Measurements from ENCODE around the gene KHDC3L. TPM values are rescaled to one million over a fixed set of nuclear protein-coding genes. Genes with fewer than 3 reads are reported as not detected.

KHDC3L gene
- polyA plus RNA-seq, 6 donors from 2014 or later = not detected

- H3K36me3 Mint-ChIP-seq = no peaks in the 10 kb centered on the region
- ATAC-seq (ENCODE audit: low read depth in 2 of 2) (no peak), DNase-seq (no peak)
- H3K4me1 Mint-ChIP-seq = no peaks in the 10 kb centered on the region
- H3K27me3 Mint-ChIP-seq = peaks cover 20 to 43% (median 33%) of the 10 kb centered on the region in 3 donors
- no peak within 1 kb of the TSS for H3K27ac Mint-ChIP-seq
- no peaks in the 10 kb centered on the region for H3K9me3 Mint-ChIP-seq
- no peak within 1 kb of the TSS for H3K4me3 Mint-ChIP-seq
Measured at GRCh38 chr6:73353636-73354593, 8.5 kb upstream of the KHDC3L start, which contains the start of gene DPPA5. TSS of gene DPPA5 (minus strand) at chr6:73354276. CDS start at chr6:73354225, 51 bp downstream.

DNA sequence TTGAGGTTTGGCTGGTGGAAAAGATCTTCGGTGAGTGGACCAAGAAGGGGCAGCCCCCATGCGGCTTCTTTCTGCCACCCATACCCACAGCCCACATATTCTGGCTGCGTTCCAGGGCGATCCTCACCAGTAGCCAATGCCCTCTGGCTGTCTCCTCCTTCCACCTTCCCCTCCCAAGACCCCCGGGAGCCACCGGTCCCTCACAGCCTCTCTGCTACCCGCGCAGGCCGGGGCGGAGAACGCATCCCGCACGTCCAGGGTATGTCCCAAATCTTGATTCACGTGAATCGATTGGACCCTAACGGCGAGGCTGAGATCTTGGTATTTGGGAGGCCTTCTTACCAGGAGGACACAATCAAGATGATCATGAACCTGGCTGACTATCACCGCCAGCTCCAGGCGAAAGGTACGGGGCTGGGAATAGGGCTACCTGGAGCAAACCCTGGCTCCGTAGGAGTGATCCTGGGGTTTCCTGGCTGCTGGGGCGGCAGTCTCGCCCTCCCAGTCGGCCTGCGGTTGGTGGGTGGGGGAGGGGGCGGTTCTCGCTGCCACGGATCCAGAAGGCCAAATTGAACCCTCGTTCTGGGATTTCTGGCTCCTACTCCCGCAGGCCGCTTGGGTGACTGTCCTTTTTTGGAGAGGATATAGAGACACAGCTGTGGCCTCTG is 545 bp downstream of the KHDC3L start:
- no peaks in the 10 kb centered on the region for H3K4me1 Mint-ChIP-seq
- ATAC-seq (ENCODE audit: low read depth in 2 of 2) (no peak), DNase-seq (no peak)
- peaks cover 0 to 1% (median 0%) of the 10 kb centered on the region in 7 donors for H3K9me3 Mint-ChIP-seq
- no peak overlapping the region for H3K4me3 Mint-ChIP-seq
- peaks cover 0 to 15% (median 8%) of the 10 kb centered on the region in 3 donors for H3K27me3 Mint-ChIP-seq
- H3K27ac Mint-ChIP-seq = no peak overlapping the region
- H3K36me3 Mint-ChIP-seq = peaks cover 0 to 4% of the 10 kb centered on the region in 2 donors

DNA sequence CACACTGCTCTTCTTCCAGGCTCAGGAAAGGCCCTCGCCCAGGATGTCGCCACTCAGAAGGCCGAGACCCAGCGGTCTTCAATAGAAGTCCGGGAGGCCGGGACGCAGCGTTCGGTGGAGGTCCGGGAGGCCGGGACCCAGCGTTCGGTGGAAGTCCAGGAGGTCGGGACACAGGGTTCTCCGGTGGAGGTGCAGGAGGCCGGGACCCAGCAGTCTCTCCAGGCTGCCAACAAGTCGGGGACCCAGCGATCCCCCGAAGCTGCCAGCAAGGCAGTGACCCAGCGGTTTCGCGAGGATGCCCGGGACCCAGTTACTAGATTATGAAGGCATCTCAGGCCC is 1.0 kb downstream of the KHDC3L start:
- H3K36me3 Mint-ChIP-seq = peaks cover 0 to 4% of the 10 kb centered on the region in 2 donors
- peaks cover 0 to 10% (median 8%) of the 10 kb centered on the region in 3 donors for H3K27me3 Mint-ChIP-seq
- no peak overlapping the region for H3K4me3 Mint-ChIP-seq
- no peaks in the 10 kb centered on the region for H3K4me1 Mint-ChIP-seq
- H3K9me3 Mint-ChIP-seq = peaks cover 0 to 6% (median 0%) of the 10 kb centered on the region in 7 donors
- H3K27ac Mint-ChIP-seq = no peak overlapping the region
- no peak for ATAC-seq (ENCODE audit: low read depth in 2 of 2)
- no peak for DNase-seq

GRCh38 chr6:73364121-73364520 is 1.7 kb downstream of the KHDC3L start:
- Mint-ChIP-seq H3K27ac (no peak overlapping the region), H3K4me1 (no peaks in the 10 kb centered on the region), H3K9me3 (peaks cover 0 to 6% (median 0%) of the 10 kb centered on the region in 7 donors), H3K36me3 (peaks cover 0 to 4% of the 10 kb centered on the region in 2 donors), H3K4me3 (no peak overlapping the region), H3K27me3 (peaks cover 0 to 10% (median 6%) of the 10 kb centered on the region in 3 donors)
- ATAC-seq (ENCODE audit: low read depth in 2 of 2) (no peak), DNase-seq (no peak)

- DNase-seq (no peak), ATAC-seq (ENCODE audit: low read depth in 2 of 2) (no peak)
- Mint-ChIP-seq H3K27ac (no peak overlapping the region), H3K9me3 (peaks cover 0 to 6% (median 0%) of the 10 kb centered on the region in 7 donors), H3K36me3 (peaks cover 0 to under 1% of the 10 kb centered on the region in 2 donors), H3K4me1 (no peaks in the 10 kb centered on the region), H3K27me3 (peaks cover 0 to 6% (median 2%) of the 10 kb centered on the region in 3 donors), H3K4me3 (no peak overlapping the region)
Measured at GRCh38 chr6:73364549-73364948, 2.1 kb downstream of the KHDC3L start.

DNA sequence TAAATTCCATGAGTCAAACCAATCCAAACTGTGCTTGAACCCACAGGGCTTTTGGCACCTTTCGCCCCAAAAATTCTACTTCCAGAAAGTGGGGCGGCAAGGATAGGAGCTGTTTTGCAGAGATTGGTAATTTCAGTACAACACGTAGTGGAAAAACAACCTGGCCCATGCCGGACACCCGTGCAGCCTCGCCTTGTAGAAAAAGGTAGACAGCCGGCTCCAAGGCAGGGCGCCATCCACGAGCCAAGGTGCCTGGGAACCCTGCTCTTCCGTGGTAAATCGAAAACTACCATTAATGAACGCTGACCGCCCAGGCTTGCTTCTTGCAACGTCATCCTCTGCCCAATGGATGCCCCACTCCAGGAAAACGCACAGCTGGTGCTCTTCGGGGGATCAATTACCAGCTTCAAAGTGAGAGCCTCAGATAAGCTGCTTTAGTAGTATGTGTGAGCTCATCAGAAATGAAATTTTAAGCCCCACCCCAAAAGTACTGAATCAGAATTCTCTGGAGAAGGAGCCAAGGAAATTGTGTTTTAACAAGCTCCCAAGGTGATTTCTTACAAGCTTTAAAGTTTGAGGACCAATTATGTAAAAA is 5.4 kb downstream of the KHDC3L start:
- no peak overlapping the region for H3K4me3 Mint-ChIP-seq
- no peak for ATAC-seq (ENCODE audit: low read depth in 2 of 2)

DNA sequence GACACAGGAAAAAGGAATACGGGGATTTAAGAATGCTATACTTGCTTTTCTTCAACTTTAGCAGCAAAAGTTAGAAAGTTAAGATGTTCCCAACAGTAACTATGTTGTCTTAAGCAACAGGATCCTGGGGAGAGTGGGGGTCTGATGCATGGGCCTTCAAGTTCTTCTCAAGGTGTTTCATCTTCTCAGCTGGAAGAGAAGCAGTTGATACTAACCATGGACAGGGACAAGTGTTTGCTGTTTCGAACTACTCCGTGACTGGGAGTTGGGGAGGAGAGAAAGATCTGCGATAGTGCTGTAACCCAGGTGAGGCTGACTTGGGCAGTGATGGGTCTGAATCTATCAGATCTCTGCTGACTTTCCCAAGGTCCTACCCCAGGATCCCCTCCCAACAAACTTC is 6.2 kb downstream of the KHDC3L start:
- no peak for DNase-seq
- Mint-ChIP-seq H3K4me3 (no peak overlapping the region), H3K9me3 (peaks cover 0 to 30% (median 7%) of the 10 kb centered on the region in 7 donors), H3K27me3 (no peaks in the 10 kb centered on the region), H3K27ac (no peak overlapping the region), H3K4me1 (no peaks in the 10 kb centered on the region), H3K36me3 (peaks cover 0 to 8% of the 10 kb centered on the region in 2 donors)
- ATAC-seq (ENCODE audit: low read depth in 2 of 2) = no peak

More for the DNA sequence above, 5.4 kb downstream of the KHDC3L start:
- H3K36me3 Mint-ChIP-seq = peaks cover 0 to 8% of the 10 kb centered on the region in 2 donors
- H3K4me1 Mint-ChIP-seq = no peaks in the 10 kb centered on the region
- H3K27me3 Mint-ChIP-seq = no peaks in the 10 kb centered on the region
- DNase-seq = no peak
- no peak overlapping the region for H3K27ac Mint-ChIP-seq
- peaks cover 0 to 27% (median 7%) of the 10 kb centered on the region in 7 donors for H3K9me3 Mint-ChIP-seq

DNA sequence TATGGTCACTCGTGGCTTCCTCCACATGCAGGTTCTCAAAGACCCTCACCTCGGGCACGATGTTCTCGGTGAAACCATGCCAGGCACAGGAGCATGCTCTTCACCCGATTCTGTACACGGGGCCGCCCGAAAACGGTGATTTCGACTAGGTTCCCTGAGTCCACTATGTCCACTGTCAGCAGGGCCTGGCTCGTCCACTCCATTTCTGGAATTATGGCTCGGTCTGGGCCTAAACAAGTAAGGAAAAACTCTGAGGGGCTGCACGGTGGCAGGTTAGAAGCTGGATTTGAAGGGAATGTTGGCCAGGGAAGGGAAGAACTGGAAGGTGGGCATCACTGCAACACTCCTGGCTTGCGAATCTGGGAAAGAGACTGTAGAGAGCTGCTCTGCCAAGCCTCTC is 6.7 kb downstream of the KHDC3L start:
- no peak for DNase-seq
- H3K4me3 Mint-ChIP-seq = no peak overlapping the region
- no peak for ATAC-seq (ENCODE audit: low read depth in 2 of 2)
- H3K27me3 Mint-ChIP-seq = no peaks in the 10 kb centered on the region
- peaks cover 0 to 30% (median 7%) of the 10 kb centered on the region in 7 donors for H3K9me3 Mint-ChIP-seq
- no peaks in the 10 kb centered on the region for H3K4me1 Mint-ChIP-seq
- no peak overlapping the region for H3K27ac Mint-ChIP-seq
- peaks cover 0 to 8% of the 10 kb centered on the region in 2 donors for H3K36me3 Mint-ChIP-seq

DNA sequence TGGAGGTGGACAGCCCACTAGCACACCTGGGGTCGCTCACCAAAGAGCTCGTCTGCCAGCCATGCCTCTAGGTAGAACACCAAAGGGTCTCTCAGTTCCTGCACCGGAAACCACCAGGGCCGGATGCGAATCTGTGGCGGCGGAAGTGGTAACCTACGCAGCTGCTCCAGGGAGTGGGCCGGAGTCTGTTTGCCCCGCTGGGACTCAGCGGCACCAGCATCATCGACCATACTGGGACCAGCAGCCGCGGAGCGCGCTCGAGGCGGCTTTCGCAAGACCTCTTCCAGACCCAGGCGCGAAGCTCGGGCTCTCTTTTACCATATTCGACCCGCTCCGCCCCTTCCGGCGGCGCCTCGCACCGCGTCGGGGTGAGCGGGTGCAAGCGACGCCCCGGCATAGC is 7.1 kb downstream of the KHDC3L start, which contains the start of gene OOEP:
OOEP (minus strand) TSS at position 335 of the 400 bp plus-strand sequence; CDS start at position 230, 105 bp downstream.
- peak within 1 kb of the TSS in 1 of 6 donors; percentile 14 for H3K27ac Mint-ChIP-seq
- no peaks in the 10 kb centered on the region for H3K4me1 Mint-ChIP-seq
- ATAC-seq (ENCODE audit: low read depth in 2 of 2) = no peak
- H3K36me3 Mint-ChIP-seq = peaks cover 0 to 8% of the 10 kb centered on the region in 2 donors
- H3K9me3 Mint-ChIP-seq = peaks cover 0 to 30% (median 7%) of the 10 kb centered on the region in 7 donors
- H3K4me3 Mint-ChIP-seq = peak within 1 kb of the TSS in 1 of 8 donors; percentile 60
- DNase-seq = no peak
- H3K27me3 Mint-ChIP-seq = no peaks in the 10 kb centered on the region

DNA sequence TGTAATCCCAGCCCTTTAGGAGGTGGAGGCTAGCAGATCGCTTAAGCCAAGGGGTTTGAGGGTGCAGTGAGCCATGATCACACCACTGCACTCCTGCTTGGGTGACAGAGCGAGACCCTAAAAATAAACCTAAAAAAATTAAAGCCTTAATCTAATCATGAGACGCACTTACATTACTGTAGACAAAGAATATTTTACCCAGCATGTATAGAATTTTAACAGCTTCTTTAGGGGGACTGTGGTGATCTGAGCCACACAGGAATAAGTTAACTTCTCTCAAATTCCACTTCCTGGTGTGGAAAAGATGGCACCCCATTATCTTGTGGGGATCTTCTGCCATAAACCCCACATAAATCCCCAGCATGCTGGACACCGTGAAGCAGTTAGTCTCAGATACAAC is 9.5 kb downstream of the KHDC3L start:
- H3K36me3 Mint-ChIP-seq = peaks cover 0 to 8% of the 10 kb centered on the region in 2 donors
- H3K27me3 Mint-ChIP-seq = no peaks in the 10 kb centered on the region
- ATAC-seq (ENCODE audit: low read depth in 2 of 2) (no peak), DNase-seq (no peak)
- peaks cover 0 to 3% (median 0%) of the 10 kb centered on the region in 3 donors for H3K4me1 Mint-ChIP-seq
- peaks cover 0 to 30% (median 7%) of the 10 kb centered on the region in 7 donors for H3K9me3 Mint-ChIP-seq
- peak overlapping the region in 1 of 8 donors; percentile 42 for H3K4me3 Mint-ChIP-seq
- H3K27ac Mint-ChIP-seq = no peak overlapping the region

DNA sequence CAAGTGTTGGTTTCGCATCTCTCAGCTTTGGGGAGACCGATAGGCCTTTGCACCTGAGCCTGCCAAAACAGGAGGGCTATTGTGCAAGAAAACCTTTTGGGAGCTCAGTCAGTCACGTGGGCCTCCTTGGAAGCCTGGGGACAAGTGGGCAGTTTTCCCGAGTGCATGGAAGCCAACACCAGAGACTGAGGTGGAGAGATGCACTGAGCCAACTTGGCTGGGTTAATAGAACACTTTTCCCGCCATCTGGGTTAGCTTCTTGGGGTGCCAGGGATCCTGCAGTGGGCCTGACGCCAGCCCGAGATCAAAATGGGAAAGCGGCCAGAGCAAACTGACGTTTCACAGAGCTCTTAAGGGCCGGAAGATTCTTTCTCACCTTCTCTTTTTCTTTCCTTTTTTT is 10.1 kb downstream of the KHDC3L start:
- peaks cover 0 to 8% of the 10 kb centered on the region in 2 donors for H3K36me3 Mint-ChIP-seq
- no peak overlapping the region for H3K4me3 Mint-ChIP-seq
- H3K27me3 Mint-ChIP-seq = no peaks in the 10 kb centered on the region
- ATAC-seq (ENCODE audit: low read depth in 2 of 2) (no peak), DNase-seq (no peak)
- peaks cover 0 to 7% (median 0%) of the 10 kb centered on the region in 3 donors for H3K4me1 Mint-ChIP-seq
- no peak overlapping the region for H3K27ac Mint-ChIP-seq
- H3K9me3 Mint-ChIP-seq = peaks cover 0 to 30% (median 7%) of the 10 kb centered on the region in 7 donors

GRCh38 chr6:73375216-73375615 is 12.8 kb downstream of the KHDC3L start:
- no peaks in the 10 kb centered on the region for H3K27me3 Mint-ChIP-seq
- H3K4me3 Mint-ChIP-seq = no peak overlapping the region
- H3K36me3 Mint-ChIP-seq = peaks cover 0 to 7% of the 10 kb centered on the region in 2 donors
- ATAC-seq (ENCODE audit: low read depth in 2 of 2) (no peak), DNase-seq (no peak)
- H3K4me1 Mint-ChIP-seq = peaks cover 0 to 9% (median 0%) of the 10 kb centered on the region in 3 donors
- H3K9me3 Mint-ChIP-seq = peaks cover 0 to 21% (median 7%) of the 10 kb centered on the region in 7 donors
- no peak overlapping the region for H3K27ac Mint-ChIP-seq

DNA sequence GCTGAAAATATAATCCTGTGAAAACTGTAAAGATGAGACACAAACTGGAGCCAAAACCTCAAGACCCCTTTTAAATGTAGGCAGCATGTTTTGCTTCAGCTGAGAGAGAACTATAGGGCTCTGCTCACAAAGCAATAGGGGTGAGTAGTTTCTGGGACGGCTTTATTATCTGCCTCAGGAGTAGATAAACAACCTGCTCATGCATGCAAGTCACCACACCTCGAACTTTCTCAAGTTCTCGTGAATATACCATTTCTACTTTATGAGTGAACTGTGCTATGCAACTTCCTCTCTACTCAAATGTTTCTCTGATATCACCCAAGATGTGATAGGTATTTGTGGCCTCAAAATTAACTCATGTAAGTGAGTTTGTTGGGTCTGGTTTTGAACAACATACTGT is 14.8 kb downstream of the KHDC3L start:
- H3K9me3 Mint-ChIP-seq = peaks cover 0 to 9% (median under 1%) of the 10 kb centered on the region in 7 donors
- ATAC-seq (ENCODE audit: low read depth in 2 of 2) (no peak), DNase-seq (no peak)
- no peak overlapping the region for H3K27ac Mint-ChIP-seq
- H3K27me3 Mint-ChIP-seq = no peaks in the 10 kb centered on the region
- peaks cover 0 to 9% (median 0%) of the 10 kb centered on the region in 3 donors for H3K4me1 Mint-ChIP-seq
- no peak overlapping the region for H3K4me3 Mint-ChIP-seq
- H3K36me3 Mint-ChIP-seq = no peaks in the 10 kb centered on the region
